Measurements from ENCODE around the gene AP5B1.
A peak's percentile ranks its signal among the peaks of the same experiment; 100 is the strongest.

The AP5B1 gene

DNA sequence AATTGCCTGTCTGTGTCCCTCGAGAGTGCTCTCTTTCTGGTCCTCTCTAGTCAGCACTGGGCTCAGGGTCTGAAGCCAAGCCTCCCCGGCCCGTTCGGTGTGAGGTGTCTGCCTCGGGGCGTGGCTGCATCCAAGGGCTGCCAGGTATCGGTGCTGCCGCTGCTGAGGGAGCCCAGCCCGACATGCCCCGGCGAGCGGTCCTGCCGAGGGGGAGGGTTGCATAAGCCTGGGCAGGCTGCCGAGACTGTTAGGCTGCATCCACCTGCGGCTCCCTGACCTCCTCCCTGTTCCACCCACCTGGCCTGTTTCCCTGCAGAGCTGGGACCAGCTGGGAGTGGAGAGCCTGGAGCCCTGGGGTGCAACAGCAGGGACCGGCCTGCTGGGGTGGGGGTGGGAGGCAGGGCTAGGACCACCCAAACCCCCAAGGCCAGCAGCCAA, 12.4 kb upstream of the AP5B1 start:
- TF ChIP-seq, protein P1, sequence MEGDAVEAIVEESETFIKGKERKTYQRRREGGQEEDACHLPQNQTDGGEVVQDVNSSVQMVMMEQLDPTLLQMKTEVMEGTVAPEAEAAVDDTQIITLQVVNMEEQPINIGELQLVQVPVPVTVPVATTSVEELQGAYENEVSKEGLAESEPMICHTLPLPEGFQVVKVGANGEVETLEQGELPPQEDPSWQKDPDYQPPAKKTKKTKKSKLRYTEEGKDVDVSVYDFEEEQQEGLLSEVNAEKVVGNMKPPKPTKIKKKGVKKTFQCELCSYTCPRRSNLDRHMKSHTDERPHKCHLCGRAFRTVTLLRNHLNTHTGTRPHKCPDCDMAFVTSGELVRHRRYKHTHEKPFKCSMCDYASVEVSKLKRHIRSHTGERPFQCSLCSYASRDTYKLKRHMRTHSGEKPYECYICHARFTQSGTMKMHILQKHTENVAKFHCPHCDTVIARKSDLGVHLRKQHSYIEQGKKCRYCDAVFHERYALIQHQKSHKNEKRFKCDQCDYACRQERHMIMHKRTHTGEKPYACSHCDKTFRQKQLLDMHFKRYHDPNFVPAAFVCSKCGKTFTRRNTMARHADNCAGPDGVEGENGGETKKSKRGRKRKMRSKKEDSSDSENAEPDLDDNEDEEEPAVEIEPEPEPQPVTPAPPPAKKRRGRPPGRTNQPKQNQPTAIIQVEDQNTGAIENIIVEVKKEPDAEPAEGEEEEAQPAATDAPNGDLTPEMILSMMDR (IDR thresholded peaks at IDR 0.05; ENCODE audit: insufficient read depth, low read length): no peak
- TF ChIP-seq SPI1 (IDR thresholded peaks at IDR 0.05; ENCODE audit: borderline replicate concordance, low read depth) (no peak), GABPA (IDR thresholded peaks at IDR 0.05; ENCODE audit: low read depth) (no peak), POLR2AphosphoS5 (IDR thresholded peaks at IDR 0.05; ENCODE audit: low read depth) (no peak)
- TF ChIP-seq, protein P2, sequence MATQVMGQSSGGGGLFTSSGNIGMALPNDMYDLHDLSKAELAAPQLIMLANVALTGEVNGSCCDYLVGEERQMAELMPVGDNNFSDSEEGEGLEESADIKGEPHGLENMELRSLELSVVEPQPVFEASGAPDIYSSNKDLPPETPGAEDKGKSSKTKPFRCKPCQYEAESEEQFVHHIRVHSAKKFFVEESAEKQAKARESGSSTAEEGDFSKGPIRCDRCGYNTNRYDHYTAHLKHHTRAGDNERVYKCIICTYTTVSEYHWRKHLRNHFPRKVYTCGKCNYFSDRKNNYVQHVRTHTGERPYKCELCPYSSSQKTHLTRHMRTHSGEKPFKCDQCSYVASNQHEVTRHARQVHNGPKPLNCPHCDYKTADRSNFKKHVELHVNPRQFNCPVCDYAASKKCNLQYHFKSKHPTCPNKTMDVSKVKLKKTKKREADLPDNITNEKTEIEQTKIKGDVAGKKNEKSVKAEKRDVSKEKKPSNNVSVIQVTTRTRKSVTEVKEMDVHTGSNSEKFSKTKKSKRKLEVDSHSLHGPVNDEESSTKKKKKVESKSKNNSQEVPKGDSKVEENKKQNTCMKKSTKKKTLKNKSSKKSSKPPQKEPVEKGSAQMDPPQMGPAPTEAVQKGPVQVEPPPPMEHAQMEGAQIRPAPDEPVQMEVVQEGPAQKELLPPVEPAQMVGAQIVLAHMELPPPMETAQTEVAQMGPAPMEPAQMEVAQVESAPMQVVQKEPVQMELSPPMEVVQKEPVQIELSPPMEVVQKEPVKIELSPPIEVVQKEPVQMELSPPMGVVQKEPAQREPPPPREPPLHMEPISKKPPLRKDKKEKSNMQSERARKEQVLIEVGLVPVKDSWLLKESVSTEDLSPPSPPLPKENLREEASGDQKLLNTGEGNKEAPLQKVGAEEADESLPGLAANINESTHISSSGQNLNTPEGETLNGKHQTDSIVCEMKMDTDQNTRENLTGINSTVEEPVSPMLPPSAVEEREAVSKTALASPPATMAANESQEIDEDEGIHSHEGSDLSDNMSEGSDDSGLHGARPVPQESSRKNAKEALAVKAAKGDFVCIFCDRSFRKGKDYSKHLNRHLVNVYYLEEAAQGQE (IDR thresholded peaks at IDR 0.05; ENCODE audit: insufficient replicate concordance, low read depth): no peak
- Histone ChIP-seq H3K27ac (replicated peaks) (no peak overlapping the region), H3K4me3 (replicated peaks; ENCODE audit: insufficient read depth, low read length) (no peak overlapping the region), H3K27me3 (ENCODE audit: insufficient read depth, poor library complexity, severe bottlenecking) (peaks cover 11% of the 10 kb centered on the region)
- DNase-seq (ENCODE audit: low read depth in 1 of 2, low spot score in 1 of 2): no peak

DNA sequence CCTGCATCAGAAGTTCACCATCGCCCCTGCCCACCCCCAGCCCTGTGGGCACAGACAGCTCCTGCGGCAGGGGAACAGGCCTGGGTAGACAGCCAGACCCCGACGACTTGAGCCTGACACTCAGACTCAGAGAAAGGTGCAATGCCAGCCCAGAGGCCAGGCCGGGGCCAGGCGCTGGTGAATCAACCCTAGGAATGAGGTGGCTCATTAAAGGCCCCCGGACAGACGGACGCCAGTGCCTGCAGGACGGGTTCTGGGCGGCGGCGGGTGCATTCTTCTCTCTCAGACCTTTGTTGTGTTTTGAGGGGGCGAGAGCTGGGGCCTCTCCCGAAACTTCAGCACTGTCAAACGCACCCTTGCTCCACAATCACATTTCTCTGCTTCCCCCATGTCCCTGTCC, 11.7 kb upstream of the AP5B1 start:
- Histone ChIP-seq H3K27me3 (ENCODE audit: insufficient read depth, poor library complexity, severe bottlenecking) (peaks cover 17% of the 10 kb centered on the region), H3K4me3 (replicated peaks; ENCODE audit: insufficient read depth, low read length) (no peak overlapping the region), H3K27ac (replicated peaks) (no peak overlapping the region)
- TF ChIP-seq GABPA (IDR thresholded peaks at IDR 0.05; ENCODE audit: low read depth): no peak
- TF ChIP-seq, protein P2 (IDR thresholded peaks at IDR 0.05; ENCODE audit: insufficient replicate concordance, low read depth): no peak
- no peak for TF ChIP-seq SPI1 (IDR thresholded peaks at IDR 0.05; ENCODE audit: borderline replicate concordance, low read depth)
- TF ChIP-seq POLR2AphosphoS5 (IDR thresholded peaks at IDR 0.05; ENCODE audit: low read depth): no peak
- TF ChIP-seq, protein P1 (IDR thresholded peaks at IDR 0.05; ENCODE audit: insufficient read depth, low read length): no peak
- DNase-seq (ENCODE audit: low read depth in 1 of 2, low spot score in 1 of 2): no peak

DNA sequence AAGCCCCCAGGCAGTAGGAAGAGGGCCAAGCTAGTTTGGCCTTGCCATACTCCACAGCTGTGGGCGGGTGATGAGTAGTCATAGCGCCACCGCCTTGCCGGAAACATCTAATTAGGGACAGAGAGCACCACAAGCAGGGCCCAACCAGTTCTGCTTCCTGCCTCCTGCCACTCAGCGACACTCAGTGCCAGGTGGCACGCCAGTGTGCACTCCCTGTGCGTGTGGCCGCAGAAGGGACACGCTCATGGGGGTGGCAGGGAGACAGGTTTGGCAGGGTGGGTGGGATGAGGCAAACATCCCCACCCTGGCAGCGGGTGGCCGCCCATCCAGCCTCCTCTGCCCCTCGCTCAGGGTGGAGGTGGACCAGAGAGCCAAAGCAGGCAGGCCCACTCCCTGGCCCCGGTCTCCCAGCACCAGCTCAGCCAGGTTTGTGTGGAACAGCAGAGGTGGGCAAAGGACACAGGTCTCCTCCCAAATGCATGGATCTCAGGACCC, 11.0 kb upstream of the AP5B1 start:
- DNase-seq (ENCODE audit: low read depth in 1 of 2, low spot score in 1 of 2): peak; percentile 62 to 80
- Histone ChIP-seq H3K4me3 (replicated peaks; ENCODE audit: insufficient read depth, low read length) (no peak overlapping the region), H3K27me3 (ENCODE audit: insufficient read depth, poor library complexity, severe bottlenecking) (peaks cover 21% of the 10 kb centered on the region), H3K27ac (replicated peaks) (peak overlapping the region; percentile 44)
- TF ChIP-seq GABPA (IDR thresholded peaks at IDR 0.05; ENCODE audit: low read depth) (no peak), SPI1 (IDR thresholded peaks at IDR 0.05; ENCODE audit: borderline replicate concordance, low read depth) (peak; percentile 49; the same call in 1 of the 2 replicates), POLR2AphosphoS5 (IDR thresholded peaks at IDR 0.05; ENCODE audit: low read depth) (peak; percentile 84)
- TF ChIP-seq, protein P2 (IDR thresholded peaks at IDR 0.05; ENCODE audit: insufficient replicate concordance, low read depth): no peak
